K562 (cell line): Measurements from ENCODE around the gene SALL2. TPM values are rescaled to one million over a fixed set of nuclear protein-coding genes. Genes with fewer than 3 reads are reported as not detected.

Source experiments
- ATAC-seq: fragments of 200-7000 bp; cut with Tn5 transposase; 3 replicates; pipeline ENCODE4 v1.9.1; 2020; ENCODE audit warnings: moderate library complexity
- BruUV-seq: library from RNA; stranded (reverse); fragments of 400-500 nt; replicated peaks from 2 replicates; lab custom pipeline; 2021; lab: Mats Ljungman, UMichigan
- CTCF ChIA-PET: fragments of 300-600 bp; formaldehyde crosslinking; extraction: SDS; loops from one replicate; lab custom pipeline; 2021; ENCODE audit warnings: low intra/inter-chr PET ratio; lab: Yijun Ruan, JAX
- POLR2A ChIA-PET: fragments of 300-600, 350-650 bp; sonication (Branson Sonifier 250); formaldehyde crosslinking; extraction: SDS; loops from one replicate; lab custom pipeline; 2021; ENCODE audit warnings: antibody characterized with exemption, inconsistent platforms; lab: Yijun Ruan, JAX
- DNase-seq, 4 experiments: peaks; one replicate each; pipeline versions ENCODE4 v3.0.0 to v3.0.0-alpha.2; 2011 to 2018; ENCODE audit warnings: low spot score in 3 of 4, mixed read lengths in 3 of 4; ENCODE audit errors: extremely low read depth in 1 of 4
- FAIRE-seq: peaks from 2 replicates; lab custom pipeline; 2011; peaks lifted over from hg19 to GRCh38; lab: Jason Lieb, UNC
- H2AFZ ChIP-seq: 2 replicates; pipeline ENCODE4 v1.6.0; 2011; ENCODE audit warnings: low read depth, low read length, control low read depth, inconsistent platforms
- H3K27ac ChIP-seq: fragments of 200-600 bp; 3 replicates; pipeline ENCODE4 v1.8.0; 2011; ENCODE audit warnings: low read depth, mild to moderate bottlenecking, control low read depth, inconsistent platforms, low read length, moderate library complexity, mixed read lengths; ENCODE audit errors: extremely low read depth
- H3K27me3 ChIP-seq, 2 experiments: fragments of 300-600 bp in 1 of 2; 2 replicates in 1 of 2; 3 replicates in 1 of 2; pipeline versions ENCODE4 v1.6.0 to v1.8.0; 2011; ENCODE audit warnings: inconsistent platforms in 2 of 2, low read length in 2 of 2, mild to moderate bottlenecking in 1 of 2, mixed read lengths in 1 of 2, moderate library complexity in 1 of 2; ENCODE audit not compliant: control insufficient read depth in 2 of 2, insufficient read depth in 2 of 2
- H3K36me3 ChIP-seq: fragments of 300-600 bp; 3 replicates; pipeline ENCODE4 v1.8.0; 2011; ENCODE audit warnings: mild to moderate bottlenecking, low read length, inconsistent platforms; ENCODE audit not compliant: control insufficient read depth, insufficient read depth
- H3K4me1 ChIP-seq, 2 experiments: fragments of 200-600 bp in 1 of 2; replicated peaks in 1 of 2; 2 replicates in 1 of 2; 3 replicates in 1 of 2; pipeline versions ENCODE4 v1.5.1 to v1.8.0; 2011; ENCODE audit warnings: inconsistent platforms in 2 of 2, low read length in 2 of 2, mild to moderate bottlenecking in 1 of 2, mixed read lengths in 1 of 2, moderate library complexity in 1 of 2; ENCODE audit not compliant: control insufficient read depth in 2 of 2, insufficient read depth in 2 of 2
- H3K4me2 ChIP-seq: 2 replicates; pipeline ENCODE4 v1.6.1; 2011; ENCODE audit warnings: low read length, control low read depth, inconsistent platforms, mixed read lengths; ENCODE audit not compliant: insufficient read depth
- H3K4me3 ChIP-seq: fragments of 200-600 bp; sonication (generic), shearing (Covaris generic); 2 replicates; pipeline ENCODE4 v1.5.1; 2016; ENCODE audit warnings: control low read depth, inconsistent platforms
- H3K79me2 ChIP-seq: fragments of 200-600 bp; 3 replicates; pipeline ENCODE4 v1.8.0; 2011; ENCODE audit warnings: low read length, inconsistent platforms; ENCODE audit not compliant: control insufficient read depth, insufficient read depth
- H3K9ac ChIP-seq, 2 experiments: 2 replicates each; pipeline versions ENCODE4 v1.6.0 to v1.6.1; 2011; ENCODE audit warnings: low read depth in 2 of 2, low read length in 2 of 2, control low read depth in 1 of 2, inconsistent platforms in 1 of 2, mild to moderate bottlenecking in 1 of 2, mixed read lengths in 1 of 2; ENCODE audit not compliant: insufficient read depth in 1 of 2
- H3K9me1 ChIP-seq: one replicate; pipeline ENCODE4 v1.6.0; 2011; ENCODE audit warnings: inconsistent platforms, mild to moderate bottlenecking, low read length, moderate library complexity; ENCODE audit not compliant: control insufficient read depth, insufficient read depth
- H3K9me3 ChIP-seq: replicated peaks from 2 replicates; pipeline ENCODE4 v1.5.1; 2011; ENCODE audit warnings: low read depth, low read length, inconsistent platforms; ENCODE audit not compliant: control insufficient read depth, insufficient read depth
- H4K20me1 ChIP-seq: replicated peaks from 2 replicates; pipeline ENCODE4 v1.6.1; 2011; ENCODE audit warnings: low read length, inconsistent platforms, mixed read lengths; ENCODE audit not compliant: control insufficient read depth, insufficient read depth
- ARID1B ChIP-seq: fragments of 450-650 bp; IDR thresholded peaks from 2 replicates; pipeline ENCODE4 v1.6.1; 2016; ENCODE audit warnings: antibody characterized with exemption, mild to moderate bottlenecking, inconsistent platforms
- ARID2 ChIP-seq: fragments of 450-650 bp; IDR thresholded peaks from 2 replicates; pipeline ENCODE4 v1.6.1; 2017; ENCODE audit warnings: antibody characterized with exemption, mild to moderate bottlenecking
- BMI1 ChIP-seq: fragments of 150-350 bp; IDR thresholded peaks from 2 replicates; pipeline ENCODE4 v1.6.1; 2014; ENCODE audit warnings: low read length
- CBX8 ChIP-seq: fragments of 200-600 bp; sonication (generic); IDR thresholded peaks from 2 replicates; pipeline ENCODE4 v1.6.1; 2012; ENCODE audit warnings: borderline replicate concordance, mixed run types, low read depth, mild to moderate bottlenecking, moderate library complexity, mixed read lengths, low read length, control low read depth, inconsistent platforms; ENCODE audit not compliant: poor library complexity, severe bottlenecking; ENCODE audit errors: extremely low read depth
- FOXO4 ChIP-seq: fragments of 450-650 bp; formaldehyde crosslinking; IDR thresholded peaks from 2 replicates; pipeline ENCODE4 v1.4.0; 2020; ENCODE audit warnings: mild to moderate bottlenecking, moderate library complexity
- GABPA ChIP-seq: fragments of 200-800 bp; sonication (Bioruptor generic); conservative IDR thresholded peaks from 2 replicates; pipeline ENCODE4 v1.6.1; 2016; ENCODE audit warnings: low read depth, missing genetic modification characterization, missing compliant biosample characterization
- MCM5 ChIP-seq: fragments of 450-650 bp; IDR thresholded peaks from 2 replicates; pipeline ENCODE4 v1.6.1; 2016; ENCODE audit warnings: low read depth
- PCBP2 ChIP-seq: fragments of 200-400 bp; formaldehyde crosslinking; IDR thresholded peaks from 2 replicates; pipeline ENCODE4 v1.6.1; 2018; ENCODE audit warnings: low read length, low read depth, mild to moderate bottlenecking, moderate library complexity; ENCODE audit not compliant: poor library complexity, severe bottlenecking
- PHB ChIP-seq: fragments of 250-450 bp; sonication (Bioruptor Pico); IDR thresholded peaks from 2 replicates; pipeline ENCODE4 v1.5.0; 2021
- POLR2H ChIP-seq: IDR thresholded peaks from 2 replicates; pipeline ENCODE4 v1.6.1; 2016; ENCODE audit warnings: missing genetic modification characterization, low read depth, mild to moderate bottlenecking, control low read depth, missing compliant biosample characterization, moderate library complexity
- POU5F1 ChIP-seq: fragments of 150-350 bp; IDR thresholded peaks from 2 replicates; pipeline ENCODE4 v1.6.1; 2014; ENCODE audit warnings: borderline replicate concordance, low read length, low read depth, mild to moderate bottlenecking; ENCODE audit not compliant: partially characterized antibody
- RBBP5 ChIP-seq: fragments of 200-600 bp; sonication (generic); IDR thresholded peaks from 2 replicates; pipeline ENCODE4 v1.6.1; 2012; ENCODE audit warnings: borderline replicate concordance, mild to moderate bottlenecking, low read length, control low read depth, inconsistent platforms; ENCODE audit not compliant: insufficient read depth, poor library complexity, severe bottlenecking
- RBM14 ChIP-seq: fragments of 200-400 bp; formaldehyde crosslinking; IDR thresholded peaks from 2 replicates; pipeline ENCODE4 v1.6.1; 2018; ENCODE audit warnings: low read depth, mild to moderate bottlenecking, low read length, moderate library complexity, borderline replicate concordance; ENCODE audit not compliant: insufficient read depth
- ZFP91 ChIP-seq: sonication (generic); formaldehyde crosslinking; IDR thresholded peaks from 2 replicates; pipeline ENCODE4 v1.8.0; 2022; ENCODE audit warnings: mild to moderate bottlenecking, missing genetic modification reagents
- ZNF583 ChIP-seq: fragments of 250-450 bp; sonication (Bioruptor Pico); IDR thresholded peaks from 2 replicates; pipeline ENCODE4 v1.4.0; 2020
- WGBS: fragments of 100-300 bp; shearing (Covaris generic); methylation state at CpG from one replicate; pipeline ENCODE4 v1.1.6; 2016; ENCODE audit warnings: low coverage, mixed read lengths; ENCODE audit not compliant: insufficient coverage; ENCODE audit errors: missing lambda C conversion rate; 5-methylcytosine and 5-hydroxymethylcytosine counted together
- in situ Hi-C: fragments of 300-500 bp; cut with MboI; formaldehyde crosslinking; loops from 4 replicates; pipeline ENCODE4 v1.15.0; 2018; ENCODE audit warnings: inconsistent platforms, mixed read lengths
- intact Hi-C: fragments of 100-400 bp; cut with micrococcal nuclease; formaldehyde crosslinking; loops from 2 replicates; pipeline ENCODE4 v1.14.2; 2022
- polyA plus RNA-seq, 8 experiments: library from polyadenylated mRNA; depleted of rRNA in 4 of 8; stranded (reverse) in 5 of 8; unstranded in 3 of 8; fragments of >200 nt; fragmentation: Nextera tagmentation in 2 of 8; fragmentation: Illumina TruSeq in 1 of 8; extraction: Ambion mirVana in 2 of 8; extraction: Trizol in 1 of 8; gene quantifications; 2 replicates each; pipeline versions ENCODE4 v1.2.1 to v1.2.3, GENCODE V29; 2011 to 2014; ENCODE audit warnings: inconsistent platforms in 1 of 8, missing spikeins in 1 of 8
- total RNA-seq, 7 experiments: library from RNA; depleted of rRNA in 6 of 7; stranded (reverse); fragments of >200 nt in 6 of 7; fragmentation: Illumina TruSeq in 2 of 7; extraction: Trizol in 2 of 7; gene quantifications; 2 replicates each; pipeline versions ENCODE4 v1.2.1 to v1.2.3, GENCODE V29; 2011 to 2021; ENCODE audit warnings: low replicate concordance in 1 of 7

SALL2 gene
- total and polyA plus RNA-seq, 9 of the 15 experiments (the other 6 are each of a cell fraction or from before 2014, with no cell fraction given): 6.6 to 30.4 (median 12.9) TPM

- intact Hi-C loops (no loop called here), in situ Hi-C loops (no loop called here)
- no peak for DNase-seq
- CTCF ChIA-PET: no interaction called here
- no peak overlapping the region for H2AFZ ChIP-seq
- TF ChIP-seq BMI1 (no peak), ZNF583 (no peak), POU5F1 (no peak), POLR2H (tag) (no peak), FOXO4 (CRISPR knock-in tag) (no peak), PCBP2 (no peak), ZFP91 (no peak), PHB (CRISPR knock-in tag) (no peak), GABPA (tag) (no peak), RBBP5 (no peak), CBX8 (no peak), ARID2 (no peak), RBM14 (no peak), MCM5 (no peak), ARID1B (no peak)
- TF ChIP-seq, all 486 proteins: peak for 0
- H4K20me1 ChIP-seq: no peaks in the 10 kb centered on the region
- BruUV-seq: no TSS peak
- peaks cover 22% of the 10 kb centered on the region for H3K79me2 ChIP-seq
- FAIRE-seq (no peak), ATAC-seq (no peak)
- peaks cover 38 to 39% of the 10 kb centered on the region in 2 experiments for H3K4me1 ChIP-seq
- POLR2A ChIA-PET: interaction anchor here (0.5 to 3.5 kb wide), 3 partner anchors 11 to 21 kb away, joined by 3 to 39 read pairs (median 3); partner anchors contain the start of gene METTL3
- H3K27ac ChIP-seq: peak overlapping the region; percentile 80
- peaks cover 28% of the 10 kb centered on the region; the same call in 2 of the 3 replicates for H3K36me3 ChIP-seq
- H3K9ac ChIP-seq: peak overlapping the region; percentile 65 to 91
- peak overlapping the region; percentile 76 for H3K4me2 ChIP-seq
- peak overlapping the region; percentile 68 for H3K4me3 ChIP-seq
- no peaks in the 10 kb centered on the region for H3K9me1 ChIP-seq
- H3K27me3 ChIP-seq: no peaks in the 10 kb centered on the region
- WGBS: 65% methylated on average over 5 of the region's 18 CpGs
- no peaks in the 10 kb centered on the region for H3K9me3 ChIP-seq
Observed at GRCh38 chr14:21524575-21525490, 1.3 kb downstream of the SALL2 start.
